OCI-LY1 (cell line): ENCODE results near the gene CDK11B.

Experiments
- H2AFZ ChIP-seq: fragments of 200-600 bp; sonication (generic), shearing (Covaris generic); 2 replicates; pipeline ENCODE4 v1.6.0; 2014; ENCODE audit warnings: antibody characterized with exemption, mild to moderate bottlenecking, low read length
- H3F3A ChIP-seq: fragments of 200-600 bp; sonication (generic), shearing (Covaris generic); 2 replicates; pipeline ENCODE4 v1.6.0; 2014; ENCODE audit warnings: mild to moderate bottlenecking, antibody characterized with exemption, low read length, moderate library complexity; ENCODE audit not compliant: insufficient read depth
- H3K27ac ChIP-seq: fragments of 200-600 bp; sonication (generic); 2 replicates; pipeline ENCODE4 v1.5.1; 2014; ENCODE audit warnings: low read length, mixed run types, mild to moderate bottlenecking, low read depth; ENCODE audit not compliant: poor library complexity, severe bottlenecking
- H3K27me3 ChIP-seq: fragments of 200-600 bp; sonication (generic); 2 replicates; pipeline ENCODE4 v1.6.0; 2014; ENCODE audit warnings: antibody characterized with exemption, mild to moderate bottlenecking, low read length, moderate library complexity; ENCODE audit not compliant: insufficient read depth
- H3K36me3 ChIP-seq: fragments of 200-600 bp; sonication (generic); 2 replicates; pipeline ENCODE4 v1.6.1; 2014; ENCODE audit warnings: mild to moderate bottlenecking, antibody characterized with exemption, low read length, moderate library complexity, mixed read lengths; ENCODE audit not compliant: insufficient read depth
- H3K4me1 ChIP-seq: fragments of 200-600 bp; sonication (generic); 2 replicates; pipeline ENCODE4 v1.5.1; 2014; ENCODE audit warnings: mild to moderate bottlenecking, low read length, moderate library complexity; ENCODE audit not compliant: insufficient read depth, severe bottlenecking
- H3K4me2 ChIP-seq: fragments of 200-600 bp; sonication (generic), shearing (Covaris generic); 2 replicates; pipeline ENCODE4 v1.6.1; 2014; ENCODE audit warnings: low read length
- H3K4me3 ChIP-seq: fragments of 200-600 bp; sonication (generic); 2 replicates; pipeline ENCODE4 v1.5.1; 2014; ENCODE audit warnings: low read length, low read depth, mild to moderate bottlenecking, mixed read lengths; ENCODE audit not compliant: poor library complexity, severe bottlenecking
- H3K79me2 ChIP-seq: fragments of 200-600 bp; shearing (Covaris generic); 2 replicates; pipeline ENCODE4 v1.6.1; 2016; ENCODE audit warnings: mixed run types, low read length, mixed read lengths; ENCODE audit not compliant: insufficient read depth
- H3K9ac ChIP-seq: fragments of 200-600 bp; sonication (generic), shearing (Covaris generic); 2 replicates; pipeline ENCODE4 v1.6.1; 2014; ENCODE audit warnings: mild to moderate bottlenecking, low read length, mixed read lengths
- H3K9me2 ChIP-seq: fragments of 200-600 bp; sonication (generic), shearing (Covaris generic); 2 replicates; pipeline ENCODE4 v1.6.1; 2014; ENCODE audit warnings: low read depth, mild to moderate bottlenecking, low read length, mixed read lengths
- H3K9me3 ChIP-seq: fragments of 200-600 bp; shearing (Covaris generic); 2 replicates; pipeline ENCODE4 v1.6.1; 2014; ENCODE audit warnings: low read length, mixed read lengths
- H4K20me1 ChIP-seq: fragments of 200-600 bp; sonication (generic), shearing (Covaris generic); 2 replicates; pipeline ENCODE4 v1.6.0; 2016; ENCODE audit warnings: mild to moderate bottlenecking, low read length; ENCODE audit not compliant: insufficient read depth
- EZH2 ChIP-seq: fragments of 200-600 bp; sonication (generic), shearing (Covaris generic); IDR thresholded peaks from 2 replicates; pipeline ENCODE4 v1.8.0; 2017; ENCODE audit warnings: borderline replicate concordance, mixed run types, mild to moderate bottlenecking, antibody characterized with exemption, low read length, moderate library complexity, mixed read lengths
- TF ChIP-seq, protein P1 (sequence below): fragments of 200-600 bp; sonication (generic), shearing (Covaris generic); IDR thresholded peaks from 2 replicates; pipeline ENCODE4 v1.5.1; 2017; ENCODE audit warnings: mild to moderate bottlenecking, antibody characterized with exemption, low read length, moderate library complexity, mixed read lengths

The CDK11B gene

DNA sequence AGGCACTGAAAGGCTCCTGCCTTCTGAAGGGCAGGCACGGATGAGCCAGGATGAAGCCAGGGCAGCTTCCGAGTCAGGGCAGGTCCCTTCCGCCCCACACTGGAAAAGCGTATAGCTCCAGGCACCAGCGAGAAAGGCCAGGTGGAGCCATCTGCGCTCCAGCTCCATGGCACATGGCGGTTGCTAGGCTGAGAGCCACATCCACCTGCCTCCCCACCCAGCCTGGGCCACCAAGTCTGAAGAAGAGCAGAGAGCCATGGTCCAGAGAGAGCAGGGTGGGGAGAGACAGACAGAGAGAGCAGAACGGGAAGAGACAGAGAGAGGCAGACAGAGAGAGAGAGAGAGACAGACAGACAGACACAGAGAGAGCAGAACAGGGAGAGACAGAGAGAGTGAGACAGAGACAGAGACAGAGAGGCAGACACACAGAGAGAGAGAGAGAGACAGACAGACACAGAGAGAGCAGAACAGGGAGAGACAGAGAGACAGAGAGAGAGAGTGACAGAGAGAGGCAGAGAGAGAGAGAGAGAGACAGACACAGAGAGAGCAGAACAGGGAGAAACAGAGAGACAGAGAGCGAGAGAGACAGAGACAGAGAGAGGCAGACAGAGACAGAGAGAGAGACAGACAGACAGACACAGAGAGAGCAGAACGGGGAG, 64.1 kb downstream of the CDK11B start:
- no peaks in the 10 kb centered on the region for H3K4me1 ChIP-seq
- no peak overlapping the region for H2AFZ ChIP-seq
- H3F3A ChIP-seq: no peaks in the 10 kb centered on the region

DNA sequence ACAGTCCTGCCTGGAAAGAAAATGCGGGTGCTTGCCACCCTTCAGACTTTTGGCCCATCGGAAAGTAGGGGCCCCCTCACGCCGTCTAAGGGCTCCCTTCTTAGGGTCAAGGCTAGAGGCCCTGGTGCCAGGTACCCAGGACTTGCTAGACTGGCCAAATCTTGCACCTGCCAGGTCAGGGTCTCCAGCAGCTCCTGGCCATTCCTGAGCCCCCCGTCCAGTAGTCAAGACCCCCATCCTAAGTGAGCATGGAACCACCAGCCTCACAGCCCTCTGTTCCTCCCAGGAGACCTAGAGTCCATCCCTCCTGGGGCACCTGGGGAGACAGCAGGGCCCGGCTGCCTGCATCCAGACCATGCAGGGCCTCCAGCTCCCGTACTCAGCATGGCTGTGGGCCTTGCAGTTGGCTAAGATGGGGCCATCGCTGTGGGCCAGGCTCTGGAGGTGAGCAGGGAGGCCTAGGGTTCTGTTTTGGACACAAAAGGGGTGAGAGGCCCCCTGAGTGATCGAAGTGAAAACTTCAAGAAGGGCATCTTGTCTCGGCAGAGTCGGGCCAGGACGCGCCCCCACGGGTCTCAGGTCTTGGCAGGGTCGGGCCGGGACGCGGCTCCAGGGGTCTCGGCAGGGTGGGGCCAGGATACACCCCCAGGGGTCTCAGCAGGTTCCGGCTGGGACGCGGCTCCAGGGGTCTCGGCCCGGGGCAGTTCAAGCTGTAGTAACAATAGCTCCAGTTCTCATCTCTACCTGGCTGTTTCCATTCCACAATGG, 64.8 kb downstream of the CDK11B start:
- no peaks in the 10 kb centered on the region for H3K9me3 ChIP-seq
- H3K79me2 ChIP-seq: no peaks in the 10 kb centered on the region
- no peak overlapping the region for H2AFZ ChIP-seq
- H3K9ac ChIP-seq: no peak overlapping the region
- H3K4me3 ChIP-seq: no peak overlapping the region
- H3F3A ChIP-seq: no peaks in the 10 kb centered on the region
- no peak overlapping the region for H3K4me2 ChIP-seq
- peaks cover 10% of the 10 kb centered on the region; the same call in 1 of the 2 replicates for H3K27me3 ChIP-seq
- H3K9me2 ChIP-seq: no peaks in the 10 kb centered on the region
- H3K36me3 ChIP-seq: no peaks in the 10 kb centered on the region
- H3K4me1 ChIP-seq: no peaks in the 10 kb centered on the region
- H3K27ac ChIP-seq: no peak overlapping the region
- no peaks in the 10 kb centered on the region for H4K20me1 ChIP-seq
- no peak for TF ChIP-seq EZH2
- TF ChIP-seq, protein P1, sequence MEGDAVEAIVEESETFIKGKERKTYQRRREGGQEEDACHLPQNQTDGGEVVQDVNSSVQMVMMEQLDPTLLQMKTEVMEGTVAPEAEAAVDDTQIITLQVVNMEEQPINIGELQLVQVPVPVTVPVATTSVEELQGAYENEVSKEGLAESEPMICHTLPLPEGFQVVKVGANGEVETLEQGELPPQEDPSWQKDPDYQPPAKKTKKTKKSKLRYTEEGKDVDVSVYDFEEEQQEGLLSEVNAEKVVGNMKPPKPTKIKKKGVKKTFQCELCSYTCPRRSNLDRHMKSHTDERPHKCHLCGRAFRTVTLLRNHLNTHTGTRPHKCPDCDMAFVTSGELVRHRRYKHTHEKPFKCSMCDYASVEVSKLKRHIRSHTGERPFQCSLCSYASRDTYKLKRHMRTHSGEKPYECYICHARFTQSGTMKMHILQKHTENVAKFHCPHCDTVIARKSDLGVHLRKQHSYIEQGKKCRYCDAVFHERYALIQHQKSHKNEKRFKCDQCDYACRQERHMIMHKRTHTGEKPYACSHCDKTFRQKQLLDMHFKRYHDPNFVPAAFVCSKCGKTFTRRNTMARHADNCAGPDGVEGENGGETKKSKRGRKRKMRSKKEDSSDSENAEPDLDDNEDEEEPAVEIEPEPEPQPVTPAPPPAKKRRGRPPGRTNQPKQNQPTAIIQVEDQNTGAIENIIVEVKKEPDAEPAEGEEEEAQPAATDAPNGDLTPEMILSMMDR: no peak

More for the DNA sequence above, 64.1 kb downstream of the CDK11B start:
- H4K20me1 ChIP-seq: no peaks in the 10 kb centered on the region
- no peaks in the 10 kb centered on the region for H3K9me3 ChIP-seq
- no peaks in the 10 kb centered on the region for H3K9me2 ChIP-seq
- H3K4me3 ChIP-seq: no peak overlapping the region
- no peaks in the 10 kb centered on the region for H3K79me2 ChIP-seq
- H3K4me2 ChIP-seq: no peak overlapping the region
- peaks cover 9% of the 10 kb centered on the region; the same call in 1 of the 2 replicates for H3K27me3 ChIP-seq
- no peak for TF ChIP-seq EZH2
- TF ChIP-seq, protein P1: no peak
- no peak overlapping the region for H3K9ac ChIP-seq
- H3K36me3 ChIP-seq: no peaks in the 10 kb centered on the region
- no peak overlapping the region for H3K27ac ChIP-seq

DNA sequence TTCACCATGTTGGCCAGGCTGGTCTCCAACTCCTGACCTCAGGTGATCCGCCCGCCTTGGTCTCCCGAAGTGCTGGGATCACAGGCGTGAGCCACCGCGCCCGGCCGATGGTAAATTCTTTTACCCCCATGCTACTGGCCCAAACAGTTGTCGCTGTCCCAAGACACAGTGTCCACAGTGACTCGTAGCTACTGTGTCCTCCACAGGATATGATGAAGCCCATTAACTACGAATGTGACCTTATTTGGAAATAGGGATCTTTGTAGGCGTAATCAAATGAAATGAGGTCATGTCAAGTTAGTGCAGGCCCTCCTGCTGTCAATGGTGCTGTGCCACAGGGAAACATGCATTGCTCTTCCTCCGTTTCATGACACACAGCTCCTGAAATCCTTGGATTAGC, 67.4 kb downstream of the CDK11B start:
- Histone ChIP-seq H2AFZ (no peak overlapping the region), H3K9ac (no peak overlapping the region), H3K9me3 (no peaks in the 10 kb centered on the region), H3K79me2 (no peaks in the 10 kb centered on the region), H3K4me1 (no peaks in the 10 kb centered on the region), H3K27me3 (peaks cover 14% of the 10 kb centered on the region; the same call in 1 of the 2 replicates), H3K27ac (no peak overlapping the region), H3F3A (no peaks in the 10 kb centered on the region), H4K20me1 (no peaks in the 10 kb centered on the region), H3K4me3 (no peak overlapping the region), H3K4me2 (no peak overlapping the region), H3K9me2 (no peaks in the 10 kb centered on the region), H3K36me3 (no peaks in the 10 kb centered on the region)
- TF ChIP-seq, protein P1: no peak
